ENCODE results near the gene CXCL14.

The CXCL14 gene

DNA sequence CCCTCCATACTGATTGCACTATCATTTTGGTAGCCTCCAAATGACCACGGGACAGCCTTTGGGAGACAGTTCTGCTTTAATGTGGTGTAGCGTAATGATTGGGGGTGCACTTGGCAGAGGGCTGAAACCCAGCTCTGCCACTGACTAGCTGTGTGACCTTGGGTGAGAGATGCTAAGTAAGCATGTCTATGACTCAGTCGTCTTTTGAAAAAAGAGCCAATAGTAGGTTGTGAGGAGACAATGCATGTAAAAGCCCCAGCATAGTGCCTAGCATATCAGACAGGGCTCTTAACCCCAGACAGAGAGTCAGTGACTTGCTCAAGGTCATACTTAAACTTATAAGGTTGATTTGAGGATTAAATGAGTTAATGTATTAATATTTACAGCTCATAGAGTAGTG lies 18.0 kb upstream of the CXCL14 start:
- no peak for DNase-seq (ENCODE audit: low read depth in 4 of 4, low spot score in 1 of 4)

- DNase-seq (ENCODE audit: low read depth in 4 of 4, low spot score in 1 of 4) = no peak
Measured at GRCh38 chr5:135596157-135596763, 17.5 kb upstream of the CXCL14 start.

- no peak for DNase-seq (ENCODE audit: low read depth in 4 of 4, low spot score in 1 of 4)
Measured at GRCh38 chr5:135594416-135594960, 15.7 kb upstream of the CXCL14 start.

- DNase-seq (ENCODE audit: low read depth in 4 of 4, low spot score in 1 of 4) = no peak
Measured at GRCh38 chr5:135593886-135594285, 15.1 kb upstream of the CXCL14 start.

DNA sequence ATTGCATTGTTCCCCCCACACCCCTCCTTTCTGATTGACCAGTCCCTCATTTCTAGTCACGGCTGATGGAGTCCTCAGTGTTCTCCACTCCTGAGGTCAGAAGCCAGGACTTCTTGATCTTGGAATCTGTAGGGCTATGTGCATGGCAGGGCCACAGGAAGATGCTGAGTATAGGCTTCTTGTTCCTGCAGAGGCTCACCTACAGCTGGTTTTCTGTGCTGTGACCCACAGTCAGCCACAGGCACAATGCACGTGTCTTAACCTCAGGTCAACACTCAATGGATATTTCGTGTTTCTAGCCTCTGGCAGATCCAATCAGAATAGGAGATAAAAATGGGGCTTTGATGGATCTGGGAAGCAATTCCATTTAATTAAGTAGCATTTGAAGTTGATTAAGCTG lies 14.3 kb upstream of the CXCL14 start:
- no peak for DNase-seq (ENCODE audit: low read depth in 4 of 4, low spot score in 1 of 4)

DNA sequence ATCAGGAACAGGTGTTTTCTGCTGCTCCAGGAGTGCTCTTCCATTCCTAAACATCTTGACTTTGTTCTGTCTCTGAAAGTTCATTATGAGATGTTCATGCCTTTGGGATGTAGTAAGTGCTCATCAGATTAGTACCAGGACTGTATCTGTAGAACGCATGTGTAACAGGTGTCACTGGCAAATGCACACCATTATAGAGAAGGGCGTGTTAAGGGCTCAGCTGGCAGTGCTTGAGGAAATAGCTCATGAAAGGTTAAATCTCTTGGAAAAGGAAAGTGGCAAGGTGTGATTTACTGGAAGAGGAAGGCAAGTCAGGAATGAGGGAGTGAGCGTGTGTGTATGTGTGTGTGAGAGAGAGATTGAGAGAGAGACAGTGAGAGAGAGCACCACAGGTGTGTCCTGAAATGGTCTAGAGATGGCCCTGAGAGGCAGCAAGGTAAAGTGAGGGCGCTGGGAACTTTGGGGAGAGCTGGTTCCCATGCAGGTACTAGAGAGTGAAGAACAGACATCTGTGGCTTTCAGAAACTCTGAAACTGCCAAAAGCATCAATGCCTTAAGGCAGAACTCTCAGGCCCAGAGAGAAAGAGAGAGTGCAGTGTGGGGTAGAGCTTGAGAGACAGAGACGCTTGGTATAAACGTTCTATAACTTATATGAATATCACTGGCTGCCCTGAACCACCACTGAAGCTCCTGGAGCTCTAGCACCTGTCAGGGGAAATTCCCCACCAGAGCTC lies 13.7 kb upstream of the CXCL14 start:
- DNase-seq (ENCODE audit: low read depth in 4 of 4, low spot score in 1 of 4) = no peak

DNA sequence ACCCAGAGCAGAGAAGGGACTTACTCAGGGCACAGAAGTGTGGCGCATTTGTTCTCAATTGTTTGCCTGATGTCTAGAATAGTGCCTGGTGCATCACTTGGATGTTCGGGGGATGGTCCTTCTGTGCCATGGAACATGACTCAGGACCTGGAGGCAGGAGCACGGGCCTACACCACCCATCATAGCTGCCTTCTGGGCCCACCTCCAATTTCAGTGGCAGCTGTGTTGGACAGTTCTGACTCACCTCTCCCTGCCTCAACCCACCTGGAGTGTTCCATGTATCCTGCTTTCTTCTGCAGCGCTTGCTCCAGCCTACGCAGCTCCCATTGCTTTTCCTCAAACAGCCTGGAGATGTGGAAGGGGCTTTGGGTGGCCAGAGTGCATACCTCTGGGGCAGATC lies 12.5 kb upstream of the CXCL14 start:
- DNase-seq (ENCODE audit: low read depth in 4 of 4, low spot score in 1 of 4) = no peak

DNA sequence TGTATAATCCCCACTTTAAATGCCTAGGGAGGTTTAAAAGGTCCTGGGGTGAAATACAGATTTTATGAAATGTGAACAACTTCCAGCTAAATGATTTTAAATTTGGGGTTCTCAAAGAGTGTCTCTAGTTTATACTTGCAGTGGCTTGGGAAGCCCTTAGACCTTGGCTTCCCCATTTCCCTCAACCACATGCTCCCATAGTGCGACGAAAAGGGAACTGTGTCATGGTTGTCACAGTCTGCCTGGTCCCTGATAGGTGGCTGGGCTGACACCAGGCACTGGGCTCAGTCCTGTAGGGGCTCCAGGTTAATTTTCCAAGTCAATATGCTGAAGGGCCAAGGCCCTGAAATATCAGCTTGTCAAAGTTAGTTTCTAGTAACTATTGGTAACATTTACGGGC lies 10.4 kb upstream of the CXCL14 start:
- no peak for DNase-seq (ENCODE audit: low read depth in 4 of 4, low spot score in 1 of 4)

GRCh38 chr5:135587721-135588663 lies 9.2 kb upstream of the CXCL14 start:
- no peak for DNase-seq (ENCODE audit: low read depth in 4 of 4, low spot score in 1 of 4)

DNA sequence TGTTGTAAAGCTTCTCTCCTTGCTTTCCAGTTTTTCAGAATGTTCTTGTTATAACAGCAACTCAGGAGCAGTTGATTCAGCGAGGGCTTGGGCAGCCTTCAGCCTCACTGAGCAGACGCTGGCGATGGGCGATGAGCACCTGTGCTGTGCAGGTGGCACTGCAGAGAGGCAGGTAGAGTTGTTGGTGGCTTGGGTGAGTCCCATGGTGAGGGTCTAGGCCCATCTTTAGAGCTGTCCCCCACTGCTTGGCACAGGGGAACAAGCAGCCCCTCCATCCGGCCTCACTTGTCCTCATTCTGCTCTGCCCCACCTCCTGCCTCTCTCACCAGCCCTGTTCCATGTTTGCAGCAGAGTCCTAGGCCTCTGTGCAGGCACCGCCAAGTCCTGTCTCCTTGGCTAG lies 6.1 kb upstream of the CXCL14 start:
- no peak for DNase-seq (ENCODE audit: low read depth in 4 of 4, low spot score in 1 of 4)

DNA sequence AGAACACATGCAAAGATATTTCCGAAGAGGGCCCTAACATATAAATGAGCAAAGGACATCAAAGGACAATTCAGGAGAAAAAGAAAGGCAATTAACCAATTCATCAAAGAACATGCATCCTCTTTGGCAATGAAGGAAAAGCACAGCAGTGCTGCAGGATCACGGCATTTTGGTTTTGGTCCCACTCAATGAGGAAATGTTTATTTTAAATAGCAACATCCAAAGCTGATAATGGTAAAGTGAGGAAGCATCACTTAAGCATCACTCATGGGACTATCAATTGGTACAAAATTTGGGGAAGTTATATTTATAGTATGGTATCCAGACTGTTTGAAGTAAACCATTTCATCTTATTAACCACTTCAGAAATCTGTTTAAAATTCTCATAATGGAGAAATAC lies 5.5 kb upstream of the CXCL14 start:
- no peak for DNase-seq (ENCODE audit: low read depth in 4 of 4, low spot score in 1 of 4)

GRCh38 chr5:135582099-135582781 lies 3.4 kb upstream of the CXCL14 start:
- no peak for DNase-seq (ENCODE audit: low read depth in 4 of 4, low spot score in 1 of 4)

- no peak for DNase-seq (ENCODE audit: low read depth in 4 of 4, low spot score in 1 of 4)
Measured at GRCh38 chr5:135578305-135578684, 496 bp downstream of the CXCL14 start.

- no peak for DNase-seq (ENCODE audit: low read depth in 4 of 4, low spot score in 1 of 4)
Measured at GRCh38 chr5:135577421-135577820, 1.4 kb downstream of the CXCL14 start.

- no peak for DNase-seq (ENCODE audit: low read depth in 4 of 4, low spot score in 1 of 4)
Measured at GRCh38 chr5:135576075-135576599, 2.7 kb downstream of the CXCL14 start.

DNA sequence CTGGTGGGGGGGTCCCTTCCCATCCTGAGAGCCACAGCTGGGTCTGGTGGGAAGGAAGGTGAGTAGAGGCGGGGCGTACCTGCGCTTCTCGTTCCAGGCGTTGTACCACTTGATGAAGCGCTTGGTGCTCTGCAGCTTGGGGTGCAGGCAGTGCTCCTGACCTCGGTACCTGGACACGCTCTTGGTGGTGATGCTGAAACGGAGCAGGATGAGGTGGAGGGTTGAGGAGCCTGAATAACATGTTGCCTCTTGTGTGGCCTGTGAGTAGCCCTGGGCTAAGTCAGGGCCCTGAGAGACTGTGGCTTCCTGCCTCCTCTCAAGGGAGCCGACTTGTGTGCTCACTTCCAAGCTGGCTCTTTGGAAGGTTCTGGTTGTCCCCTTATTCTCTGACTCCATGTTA lies 4.3 kb downstream of the CXCL14 start:
- DNase-seq (ENCODE audit: low read depth in 4 of 4, low spot score in 1 of 4) = no peak

DNA sequence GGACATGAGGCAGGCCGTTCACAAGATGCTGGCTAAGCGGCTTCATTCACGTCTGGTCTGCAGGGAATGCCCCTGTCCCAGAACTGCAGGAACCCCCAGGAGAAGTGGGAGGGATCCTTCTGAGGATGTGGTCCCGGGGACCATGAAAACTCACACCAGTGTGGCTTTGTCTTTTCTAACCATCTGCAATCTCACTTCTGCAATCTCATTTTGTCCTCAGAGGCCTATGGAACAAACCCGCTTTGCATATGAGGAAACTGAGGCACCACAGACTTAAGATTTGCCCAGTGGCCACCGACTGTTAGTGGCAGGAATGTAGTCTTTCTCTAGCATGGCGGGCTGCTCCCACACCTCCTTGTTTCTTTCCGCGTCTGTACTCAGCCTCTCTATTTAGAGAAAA lies 6.9 kb downstream of the CXCL14 start:
- no peak for DNase-seq (ENCODE audit: low read depth in 4 of 4, low spot score in 1 of 4)

- no peak for DNase-seq (ENCODE audit: low read depth in 4 of 4, low spot score in 1 of 4)
Measured at GRCh38 chr5:135571066-135571609, 7.7 kb downstream of the CXCL14 start.

DNA sequence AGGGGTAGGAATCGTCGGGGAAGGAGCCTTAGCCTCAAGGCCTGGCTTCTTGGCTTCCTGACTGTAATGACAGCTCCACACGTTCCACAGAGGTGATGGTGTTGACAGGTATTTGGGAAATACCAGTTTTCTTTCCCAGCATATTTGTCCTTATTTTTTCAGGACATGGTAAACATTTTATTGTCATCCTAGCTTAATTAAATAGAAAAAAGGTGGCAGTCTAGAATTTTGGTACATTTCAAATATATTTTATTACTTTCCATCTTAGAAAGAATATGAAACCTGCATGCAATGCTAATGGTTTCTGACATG lies 8.4 kb downstream of the CXCL14 start:
- DNase-seq (ENCODE audit: low read depth in 4 of 4, low spot score in 1 of 4) = no peak

DNA sequence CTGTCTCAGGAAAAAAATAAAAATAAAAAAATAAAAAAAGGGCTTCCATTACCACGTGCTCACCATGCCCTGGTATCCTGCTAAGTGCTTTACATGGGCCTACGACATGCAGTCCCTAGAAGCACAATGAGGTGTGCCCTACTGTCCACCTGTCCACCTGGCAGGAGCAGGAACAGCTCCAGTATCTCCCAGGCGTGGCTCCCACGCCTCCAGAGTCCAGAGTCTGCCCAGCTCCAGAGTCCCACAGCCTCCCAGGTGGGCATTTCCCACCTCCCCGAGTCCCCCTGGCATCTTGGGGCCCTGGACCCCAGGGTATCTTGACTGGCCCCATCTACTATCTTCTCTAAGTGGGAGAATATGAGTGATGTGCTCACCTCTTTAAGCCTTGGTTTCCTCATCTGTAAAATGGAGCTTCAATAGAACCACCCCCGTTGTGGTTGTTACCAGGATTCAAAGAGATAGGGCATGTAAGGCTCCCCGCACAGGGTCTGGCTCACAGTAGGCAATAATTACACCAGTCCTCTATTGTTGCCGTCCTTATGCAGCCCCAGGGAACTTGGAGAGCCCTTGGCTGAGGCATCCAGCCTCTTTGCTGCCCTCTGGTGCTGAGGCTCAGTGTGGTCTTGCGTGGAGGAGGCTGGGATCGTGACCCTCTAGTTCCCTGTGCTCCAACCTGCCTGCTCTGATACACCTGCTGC lies 8.9 kb downstream of the CXCL14 start:
- no peak for DNase-seq (ENCODE audit: low read depth in 4 of 4, low spot score in 1 of 4)

Data from stimulated activated CD4-positive, alpha-beta T cell treated with anti-CD3 and anti-CD28 coated beads, Interleukin-1b, Interleukin-23, amount 100 ng/mL, for 24 hours (primary cell).